Loucy (cell line): Measurements from ENCODE around the gene SCEL.

Experiments
- CTCF ChIP-seq: fragments of 200-600 bp; sonication (generic); conservative IDR thresholded peaks from 2 replicates; pipeline ENCODE4 v1.5.1; 2014; ENCODE audit warnings: mild to moderate bottlenecking, antibody characterized with exemption, low read length
- EZH2phosphoT487 ChIP-seq: fragments of 200-600 bp; IDR thresholded peaks from 2 replicates; pipeline ENCODE4 v1.6.1; 2018; ENCODE audit warnings: antibody characterized with exemption, mild to moderate bottlenecking, moderate library complexity, borderline replicate concordance

DNA sequence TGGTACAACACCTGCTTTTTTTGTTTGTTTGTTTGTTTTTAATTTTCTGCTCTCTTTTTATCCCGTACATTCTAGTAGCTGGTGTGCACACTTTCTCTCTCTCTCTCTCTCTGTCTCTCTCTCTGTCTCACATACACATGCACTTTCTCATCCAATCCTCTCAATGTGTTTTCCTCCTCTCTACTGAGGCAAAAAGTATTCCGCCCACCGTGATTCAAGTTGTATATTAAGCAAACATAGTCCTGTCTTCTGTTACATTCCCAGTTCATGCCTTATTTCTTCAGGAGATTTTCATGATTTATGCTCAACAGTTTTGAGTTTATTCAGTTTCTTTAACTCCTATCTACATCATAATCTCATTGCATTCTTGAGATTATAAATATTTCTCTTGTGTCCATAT is 38.2 kb upstream of the SCEL start:
- TF ChIP-seq EZH2phosphoT487 (no peak), CTCF (no peak)
